ENCODE results near the gene BYSL. TPM values are rescaled to one million over a fixed set of nuclear protein-coding genes. Genes with fewer than 3 reads are reported as not detected.

The BYSL gene
- total RNA-seq, 1 donor from 2014 or later = 11.5 TPM

DNA sequence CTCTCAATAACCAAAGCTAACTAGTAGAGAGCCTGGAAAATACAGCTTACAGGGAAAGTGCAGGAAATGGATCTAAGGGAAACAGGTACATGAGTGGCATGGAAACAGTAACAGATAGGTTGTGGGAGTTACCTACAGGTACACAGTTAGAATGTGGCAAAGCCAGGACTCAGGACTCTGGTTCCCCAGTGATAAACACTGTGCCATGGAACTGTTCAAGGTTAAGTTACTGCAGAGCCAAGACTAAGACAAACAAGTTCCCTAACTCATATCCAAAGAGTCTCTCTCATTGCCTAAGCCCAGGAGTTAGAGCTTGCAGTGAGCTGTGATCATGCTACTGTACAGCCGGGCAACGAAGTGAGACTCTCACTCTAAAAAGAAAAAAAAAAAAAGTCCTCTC is 7.0 kb upstream of the BYSL start:
- peaks cover 3% of the 10 kb centered on the region for H3K27me3 Mint-ChIP-seq (ENCODE audit: insufficient read depth, low read depth)
- no peak overlapping the region for H2AFZ ChIP-seq (replicated peaks)
- no peak overlapping the region for H3K4me3 ChIP-seq
- H3K9me3 Mint-ChIP-seq = no peaks in the 10 kb centered on the region
- H3K36me3 ChIP-seq = no peaks in the 10 kb centered on the region
- H3K4me1 Mint-ChIP-seq = no peaks in the 10 kb centered on the region
- H3F3A ChIP-seq (ENCODE audit: low read depth) = no peaks in the 10 kb centered on the region
- H3K9me3 ChIP-seq (ENCODE audit: low read depth) = no peaks in the 10 kb centered on the region
- H4K20me1 ChIP-seq (ENCODE audit: low read depth) = peaks cover 11% of the 10 kb centered on the region
- H3K27me3 ChIP-seq = no peaks in the 10 kb centered on the region
- H3K4me3 Mint-ChIP-seq = no peak overlapping the region
- H3K79me2 ChIP-seq (ENCODE audit: low read depth) = peaks cover 39% of the 10 kb centered on the region
- no peaks in the 10 kb centered on the region for H3K4me1 ChIP-seq
- no peak overlapping the region for H3K9ac ChIP-seq
- H3K27ac Mint-ChIP-seq = no peak overlapping the region
- TF ChIP-seq EZH2 (IDR thresholded peaks at IDR 0.05) (no peak), EZH2phosphoT487 (IDR thresholded peaks at IDR 0.05) (no peak)
- TF ChIP-seq, protein P1, sequence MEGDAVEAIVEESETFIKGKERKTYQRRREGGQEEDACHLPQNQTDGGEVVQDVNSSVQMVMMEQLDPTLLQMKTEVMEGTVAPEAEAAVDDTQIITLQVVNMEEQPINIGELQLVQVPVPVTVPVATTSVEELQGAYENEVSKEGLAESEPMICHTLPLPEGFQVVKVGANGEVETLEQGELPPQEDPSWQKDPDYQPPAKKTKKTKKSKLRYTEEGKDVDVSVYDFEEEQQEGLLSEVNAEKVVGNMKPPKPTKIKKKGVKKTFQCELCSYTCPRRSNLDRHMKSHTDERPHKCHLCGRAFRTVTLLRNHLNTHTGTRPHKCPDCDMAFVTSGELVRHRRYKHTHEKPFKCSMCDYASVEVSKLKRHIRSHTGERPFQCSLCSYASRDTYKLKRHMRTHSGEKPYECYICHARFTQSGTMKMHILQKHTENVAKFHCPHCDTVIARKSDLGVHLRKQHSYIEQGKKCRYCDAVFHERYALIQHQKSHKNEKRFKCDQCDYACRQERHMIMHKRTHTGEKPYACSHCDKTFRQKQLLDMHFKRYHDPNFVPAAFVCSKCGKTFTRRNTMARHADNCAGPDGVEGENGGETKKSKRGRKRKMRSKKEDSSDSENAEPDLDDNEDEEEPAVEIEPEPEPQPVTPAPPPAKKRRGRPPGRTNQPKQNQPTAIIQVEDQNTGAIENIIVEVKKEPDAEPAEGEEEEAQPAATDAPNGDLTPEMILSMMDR (IDR thresholded peaks at IDR 0.05) = no peak
- no peak for DNase-seq (ENCODE audit: low spot score)
- H3K4me2 ChIP-seq = no peak overlapping the region
- H3K27ac ChIP-seq = no peak overlapping the region
- peaks cover 4% of the 10 kb centered on the region for H3K36me3 Mint-ChIP-seq

DNA sequence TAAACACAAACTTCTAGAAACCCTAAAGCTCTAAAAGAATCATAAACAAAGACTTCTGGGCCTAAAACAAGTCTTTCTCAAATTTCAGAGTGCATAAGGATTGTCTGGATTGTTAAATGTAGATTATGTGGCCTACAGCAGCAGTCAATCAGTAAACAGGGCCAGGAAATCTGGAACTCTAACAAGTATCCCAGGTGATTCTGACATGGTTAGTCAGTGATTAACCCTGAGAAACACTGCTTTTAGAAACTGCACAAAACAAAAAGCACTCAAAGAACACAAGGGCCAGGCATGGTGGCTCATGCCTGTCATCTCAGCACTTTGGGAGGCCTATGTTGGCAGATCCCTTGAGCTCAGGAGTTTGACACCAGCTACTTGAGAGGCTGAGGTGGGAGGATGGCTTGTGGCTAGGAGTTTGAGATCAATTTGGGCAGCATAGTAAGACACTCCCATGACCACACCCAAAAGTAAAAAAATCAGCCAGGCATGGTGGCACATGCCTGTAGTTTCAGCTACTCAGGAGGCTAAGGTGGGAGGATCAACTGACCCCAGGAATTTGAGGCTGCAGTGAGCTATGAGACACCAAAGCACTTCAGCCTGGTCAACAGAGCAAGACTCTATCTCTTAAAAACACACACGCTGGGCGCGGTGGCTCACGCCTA is 6.3 kb upstream of the BYSL start:
- no peaks in the 10 kb centered on the region for H3K27me3 ChIP-seq
- Mint-ChIP-seq H3K27ac (no peak overlapping the region), H3K4me3 (no peak overlapping the region), H3K27me3 (ENCODE audit: insufficient read depth, low read depth) (peaks cover 3% of the 10 kb centered on the region), H3K4me1 (peaks cover 4% of the 10 kb centered on the region), H3K9me3 (no peaks in the 10 kb centered on the region), H3K36me3 (peaks cover 4% of the 10 kb centered on the region)
- no peaks in the 10 kb centered on the region for H3K36me3 ChIP-seq
- no peak overlapping the region for H3K4me3 ChIP-seq
- no peak for TF ChIP-seq EZH2 (IDR thresholded peaks at IDR 0.05)
- no peak for TF ChIP-seq EZH2phosphoT487 (IDR thresholded peaks at IDR 0.05)
- TF ChIP-seq, protein P1 (IDR thresholded peaks at IDR 0.05) = no peak
- H3K27ac ChIP-seq = no peak overlapping the region
- peaks cover 44% of the 10 kb centered on the region for H3K79me2 ChIP-seq (ENCODE audit: low read depth)
- H3K9ac ChIP-seq = no peak overlapping the region
- DNase-seq (ENCODE audit: low spot score) = no peak
- H3F3A ChIP-seq (ENCODE audit: low read depth) = no peaks in the 10 kb centered on the region
- peaks cover 10% of the 10 kb centered on the region for H4K20me1 ChIP-seq (ENCODE audit: low read depth)
- no peaks in the 10 kb centered on the region for H3K9me3 ChIP-seq (ENCODE audit: low read depth)
- peaks cover 3% of the 10 kb centered on the region for H3K4me1 ChIP-seq
- no peak overlapping the region for H3K4me2 ChIP-seq
- H2AFZ ChIP-seq (replicated peaks) = no peak overlapping the region

DNA sequence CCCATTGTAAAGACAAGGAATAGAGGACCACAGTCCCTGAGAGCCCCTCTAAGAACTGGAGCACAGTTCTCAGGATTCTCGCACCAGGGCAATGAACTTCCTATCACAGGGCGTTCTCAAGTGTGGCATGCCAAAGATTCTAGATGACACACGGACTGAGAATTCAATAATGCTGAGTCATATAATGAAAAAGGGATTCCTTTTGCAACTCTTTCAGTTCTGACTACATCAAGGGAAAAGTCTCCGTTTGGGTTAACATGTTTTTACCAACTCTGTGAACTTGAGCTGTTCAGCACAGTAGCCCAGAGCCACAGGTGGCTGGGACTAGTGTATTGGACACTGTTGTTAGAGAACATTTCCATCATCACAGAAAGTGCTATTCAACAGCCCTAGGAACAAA is 3.8 kb upstream of the BYSL start:
- DNase-seq (ENCODE audit: low spot score) = no peak
- Histone ChIP-seq H3K79me2 (ENCODE audit: low read depth) (peaks cover 63% of the 10 kb centered on the region), H3K4me2 (no peak overlapping the region), H3K27ac (no peak overlapping the region), H3K27me3 (no peaks in the 10 kb centered on the region), H2AFZ (replicated peaks) (no peak overlapping the region), H3K36me3 (no peaks in the 10 kb centered on the region), H3K4me1 (peaks cover 10% of the 10 kb centered on the region), H3K9ac (no peak overlapping the region), H4K20me1 (ENCODE audit: low read depth) (peaks cover 21% of the 10 kb centered on the region), H3K9me3 (ENCODE audit: low read depth) (no peaks in the 10 kb centered on the region), H3F3A (ENCODE audit: low read depth) (peaks cover 8% of the 10 kb centered on the region), H3K4me3 (no peak overlapping the region)
- TF ChIP-seq, protein P1 (IDR thresholded peaks at IDR 0.05) = no peak
- no peak for TF ChIP-seq EZH2phosphoT487 (IDR thresholded peaks at IDR 0.05)
- TF ChIP-seq EZH2 (IDR thresholded peaks at IDR 0.05) = no peak
- Mint-ChIP-seq H3K9me3 (no peaks in the 10 kb centered on the region), H3K4me3 (no peak overlapping the region), H3K27ac (no peak overlapping the region), H3K27me3 (ENCODE audit: insufficient read depth, low read depth) (peaks cover 3% of the 10 kb centered on the region), H3K36me3 (peaks cover 4% of the 10 kb centered on the region), H3K4me1 (peaks cover 13% of the 10 kb centered on the region)
